GM12891 (cell line): Measurements from ENCODE around the gene GRIK1.

Experiments
- DNase-seq: peaks from one replicate; pipeline ENCODE4 v3.0.0; 2011; ENCODE audit warnings: low spot score; ENCODE audit not compliant: insufficient read length
- FAIRE-seq: peaks from 2 replicates; lab custom pipeline; 2011; peaks lifted over from hg19 to GRCh38; lab: Jason Lieb, UNC
- PAX5 ChIP-seq: IDR thresholded peaks from 2 replicates; pipeline ENCODE4 v1.6.1; 2011; ENCODE audit warnings: low read length, moderate library complexity, mild to moderate bottlenecking; ENCODE audit not compliant: insufficient read depth, severe bottlenecking
- POLR2A ChIP-seq: IDR thresholded peaks from 2 replicates; pipeline ENCODE4 v1.6.1; 2011; ENCODE audit warnings: low read depth, low read length, control low read depth
- POLR2AphosphoS5 ChIP-seq: IDR thresholded peaks from 2 replicates; pipeline ENCODE4 v1.6.1; 2011; ENCODE audit warnings: low read depth, low read length, control low read depth
- POU2F2 ChIP-seq: IDR thresholded peaks from 2 replicates; pipeline ENCODE4 v1.6.1; 2011; ENCODE audit warnings: low read depth, mild to moderate bottlenecking, control low read depth, low read length, moderate library complexity
- SPI1 ChIP-seq: IDR thresholded peaks from 2 replicates; pipeline ENCODE4 v1.6.1; 2011; ENCODE audit warnings: low read depth, low read length, control low read depth
- TAF1 ChIP-seq: IDR thresholded peaks from 2 replicates; pipeline ENCODE4 v1.6.1; 2011; ENCODE audit warnings: low read depth, low read length, control low read depth

The GRIK1 gene

DNA sequence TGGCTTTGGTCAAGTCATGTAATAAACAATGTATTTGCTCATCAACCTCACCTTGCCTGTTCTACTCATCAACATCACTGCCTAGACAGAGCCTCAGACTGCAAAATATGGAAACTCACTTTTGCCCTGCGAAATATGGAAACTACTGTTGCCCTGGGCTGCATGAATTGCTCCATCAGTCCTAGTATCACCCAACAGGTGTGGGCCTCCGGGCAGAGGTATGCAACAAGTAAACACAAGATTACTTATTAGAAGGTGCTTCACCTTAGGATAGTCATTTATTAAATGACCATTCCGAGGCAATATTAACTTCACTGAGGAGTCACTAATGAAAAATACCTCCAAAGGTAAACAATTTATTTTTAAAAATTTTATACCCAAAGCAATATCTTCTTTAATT, 354.3 kb downstream of the GRIK1 start:
- no peak for DNase-seq
- FAIRE-seq = no peak
- TF ChIP-seq POLR2AphosphoS5 (no peak), TAF1 (no peak), POLR2A (no peak), PAX5 (no peak), SPI1 (no peak), POU2F2 (no peak)

DNA sequence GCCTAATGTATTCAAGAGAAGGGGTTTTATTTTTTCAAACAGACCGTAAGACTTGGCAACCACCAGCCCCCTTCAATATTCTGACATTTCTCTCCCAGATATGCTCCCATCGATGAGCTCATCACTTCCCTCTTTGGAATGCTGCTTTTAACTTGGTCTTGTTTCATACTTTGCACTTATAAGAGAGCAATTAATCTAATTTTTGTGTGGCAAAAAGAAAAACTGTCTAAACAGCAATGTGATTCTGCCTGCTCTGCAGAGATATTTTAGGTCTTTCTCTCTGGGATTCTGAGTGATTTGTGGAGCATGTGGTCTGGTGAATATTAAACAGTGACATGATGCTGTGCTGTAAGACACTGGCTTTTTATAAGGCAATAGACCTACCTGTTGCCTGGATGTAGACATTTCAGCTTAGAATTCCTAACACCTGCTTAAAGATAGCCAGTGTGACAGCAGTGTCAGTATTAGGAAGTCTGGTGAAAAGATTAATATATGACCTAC, 356.3 kb downstream of the GRIK1 start:
- FAIRE-seq = no peak
- no peak for DNase-seq
- TF ChIP-seq TAF1 (no peak), SPI1 (no peak), POLR2A (no peak), POU2F2 (no peak), PAX5 (no peak), POLR2AphosphoS5 (no peak)

GRCh38 chr21:29582855-29583254, 356.9 kb downstream of the GRIK1 start:
- FAIRE-seq (no peak), DNase-seq (no peak)
- no peak for TF ChIP-seq POLR2A
- no peak for TF ChIP-seq PAX5
- TF ChIP-seq POU2F2 = no peak
- TF ChIP-seq TAF1 = no peak
- no peak for TF ChIP-seq SPI1
- no peak for TF ChIP-seq POLR2AphosphoS5

DNA sequence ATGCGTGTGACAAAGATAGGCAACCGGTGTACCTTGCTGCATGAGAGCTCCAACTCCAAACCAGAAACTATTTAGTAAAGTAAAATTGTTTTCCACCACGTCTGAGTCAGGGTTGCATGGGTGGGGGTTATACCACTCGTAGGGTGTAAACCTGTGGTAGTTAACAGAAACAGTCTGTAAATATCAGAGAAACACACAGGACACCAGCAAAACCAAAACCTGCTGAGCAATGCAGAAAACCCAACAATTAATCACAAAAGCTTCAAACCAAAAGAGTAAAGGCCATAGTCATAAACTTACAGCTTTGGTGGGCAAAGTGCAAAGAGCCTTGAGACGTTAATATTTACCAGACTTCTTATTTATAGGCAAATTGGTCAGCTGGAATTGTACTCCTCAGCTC, 358.4 kb downstream of the GRIK1 start:
- TF ChIP-seq POLR2AphosphoS5 = no peak
- no peak for TF ChIP-seq PAX5
- TF ChIP-seq TAF1 = no peak
- TF ChIP-seq POU2F2 = no peak
- TF ChIP-seq POLR2A = no peak
- TF ChIP-seq SPI1 = no peak
- no peak for DNase-seq
- no peak for FAIRE-seq

GRCh38 chr21:29580732-29581285, 359.0 kb downstream of the GRIK1 start:
- no peak for FAIRE-seq

GRCh38 chr21:29578306-29578705, 361.5 kb downstream of the GRIK1 start:
- no peak for DNase-seq
- TF ChIP-seq POLR2AphosphoS5 (no peak), PAX5 (no peak), SPI1 (no peak), POU2F2 (no peak), TAF1 (no peak), POLR2A (no peak)
- FAIRE-seq = no peak

More at GRCh38 chr21:29580732-29581285, 359.0 kb downstream of the GRIK1 start:
- no peak for TF ChIP-seq POLR2AphosphoS5
- DNase-seq = no peak

DNA sequence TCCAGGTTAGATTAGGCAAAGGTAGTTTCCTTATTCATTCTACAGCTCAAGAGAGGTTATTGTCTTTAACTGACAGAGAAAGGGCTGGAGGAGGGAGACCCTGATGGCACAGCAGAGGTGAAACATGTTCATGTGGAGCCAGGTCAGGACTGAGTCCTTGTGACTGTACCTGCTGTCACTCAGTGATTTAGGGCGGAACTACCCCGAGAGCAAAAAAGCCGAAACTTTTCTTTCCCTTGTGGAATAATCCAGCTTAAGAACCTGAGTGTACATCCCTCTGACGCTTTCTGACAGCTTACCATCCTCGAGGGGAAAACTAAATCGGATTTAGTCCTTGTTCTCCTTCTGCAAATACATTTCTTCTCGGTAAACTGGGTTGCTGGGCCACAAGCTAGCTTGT, 367.8 kb downstream of the GRIK1 start:
- no peak for FAIRE-seq
- TF ChIP-seq SPI1 = no peak
- no peak for TF ChIP-seq TAF1
- TF ChIP-seq POLR2AphosphoS5 = no peak
- no peak for TF ChIP-seq PAX5
- no peak for TF ChIP-seq POLR2A
- TF ChIP-seq POU2F2 = no peak
- DNase-seq = no peak

GRCh38 chr21:29568020-29568697, 371.6 kb downstream of the GRIK1 start:
- TF ChIP-seq SPI1 (no peak), TAF1 (no peak), POU2F2 (no peak)
- DNase-seq (no peak), FAIRE-seq (no peak)

- no peak for FAIRE-seq
- DNase-seq = no peak
- TF ChIP-seq PAX5 = no peak
These were observed 381.7 kb downstream of the GRIK1 start for GRCh38 chr21:29557931-29558725.

GRCh38 chr21:29557200-29557599, 382.6 kb downstream of the GRIK1 start:
- DNase-seq = no peak
- FAIRE-seq = no peak
- TF ChIP-seq PAX5 (no peak), SPI1 (peak; percentile 79), POU2F2 (no peak), TAF1 (no peak), POLR2A (no peak), POLR2AphosphoS5 (no peak)
